ENCODE results near the gene PAOX.

- TF ChIP-seq CTCF (IDR thresholded peaks at IDR 0.05; ENCODE audit: insufficient read depth, low read length, poor library complexity, severe bottlenecking): no peak
- no peak for TF ChIP-seq EZH2phosphoT487 (conservative IDR thresholded peaks at IDR 0.05; ENCODE audit: low read length)
These were observed 6.6 kb upstream of the PAOX start for GRCh38 chr10:133372507-133372906.
